Dermis microvascular lymphatic vessel endothelial cell (primary cell): ENCODE data around the gene NUDT21. TPM values are rescaled to one million over a fixed set of nuclear protein-coding genes. Genes with fewer than 3 reads are reported as not detected.
"Not testable (repeated sequence)": the region's sequence is repeated elsewhere in the genome, so short reads cannot be mapped to it uniquely, and the experiment has no call there.

Source experiments
- DNase-seq, 2 donors: peaks; one replicate each; pipeline versions ENCODE4 v3.0.0 to v3.0.0-alpha.2; 2010; ENCODE audit warnings: low read depth in 2 of 2
- total RNA-seq: library from RNA; depleted of rRNA; stranded (reverse); fragments of >200 nt; gene quantifications from 2 replicates; pipeline ENCODE4 v1.2.1, GENCODE V29; 2014

Gene NUDT21
- total RNA-seq, 1 donor from 2014 or later, result 82.0 TPM

GRCh38 chr16:56380778-56381485 lies 70.2 kb downstream of the NUDT21 start:
- not testable (repeated sequence) for DNase-seq

Other genes starting within 250 kb of the NUDT21 start
- gene AMFR, start 25.8 kb downstream of the NUDT21 start, total RNA-seq, result 251 and 306 TPM in 2 replicates
- 44.3 and 49.8 TPM in 2 replicates for gene OGFOD1, start 222 bp upstream of the NUDT21 start, total RNA-seq
- 39.2 and 40.8 TPM in 2 replicates for gene BBS2, start 68.7 kb upstream of the NUDT21 start, total RNA-seq
- not detected in 2 replicates for gene MT4, start 113.7 kb upstream of the NUDT21 start, total RNA-seq
- gene MT3, start 138.2 kb upstream of the NUDT21 start, total RNA-seq, result not detected in 2 replicates
- gene MT2A, start 157.3 kb upstream of the NUDT21 start, total RNA-seq, result 32.5 and 46.3 TPM in 2 replicates
- 11.1 and 108 TPM in 2 replicates for gene MT1E, start 174.4 kb upstream of the NUDT21 start, total RNA-seq
- gene MT1M, start 181.3 kb upstream of the NUDT21 start, total RNA-seq, result 0.38 and 0.90 TPM in 2 replicates
- 1.7 TPM in 1 of 2 replicates, not detected in the other for gene MT1A, start 187.3 kb upstream of the NUDT21 start, total RNA-seq
- gene MT1B, start 200.6 kb upstream of the NUDT21 start, total RNA-seq, result not detected in 2 replicates
- gene MT1F, start 206.6 kb upstream of the NUDT21 start, total RNA-seq, result 0.51 and 0.64 TPM in 2 replicates
- not detected in 2 replicates for gene MT1G, start 216.7 kb upstream of the NUDT21 start, total RNA-seq
- gene MT1H, start 218.5 kb upstream of the NUDT21 start, total RNA-seq, result not detected in 2 replicates
- 7.0 and 15.0 TPM in 2 replicates for gene MT1X, start 231.1 kb upstream of the NUDT21 start, total RNA-seq